ENCODE results near the gene MAP3K7CL. TPM values are rescaled to one million over a fixed set of nuclear protein-coding genes. Genes with fewer than 3 reads are reported as not detected.

The MAP3K7CL gene
- polyA plus RNA-seq, 1 donor (not counting 4 experiments of a cell fraction or from before 2014, with no cell fraction given), result 17.3 TPM

DNA sequence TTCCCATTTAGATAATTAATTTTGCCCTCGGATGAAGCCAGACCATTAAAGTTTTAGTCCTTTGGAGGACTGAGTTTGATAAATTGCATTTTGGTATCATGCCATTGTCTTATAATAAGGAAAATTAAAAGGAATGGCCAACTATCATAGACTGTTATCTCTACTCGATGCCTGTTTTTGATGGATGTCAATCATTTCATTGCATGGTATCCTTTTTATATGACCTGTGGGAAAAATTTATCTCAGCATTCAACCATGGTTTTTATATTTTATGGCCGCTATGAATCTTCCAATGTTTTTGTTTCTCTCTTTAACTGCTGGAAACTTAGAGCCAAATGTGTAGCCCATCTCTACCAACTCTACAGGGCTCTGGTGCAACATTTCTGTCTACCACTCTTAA, 47.1 kb upstream of the MAP3K7CL start:
- dilution Hi-C loops (cut with MboI; ENCODE audit: extremely low pct_ligation_motif_present, low sequenced_read_pairs), result no loop called here
- Histone ChIP-seq H3K4me1 (ENCODE audit: control insufficient read depth, extremely low read depth, insufficient read depth, low read length) (no peaks in the 10 kb centered on the region), H3K4me3 (ENCODE audit: control insufficient read depth in 2 of 3, extremely low read depth in 1 of 3, insufficient read depth in 2 of 3, low read depth in 1 of 3, low read length in 3 of 3) (no peak overlapping the region), H3K36me3 (ENCODE audit: control insufficient read depth in 2 of 2, extremely low read depth in 1 of 2, insufficient read depth in 2 of 2, low read length in 2 of 2) (no peaks in the 10 kb centered on the region), H3K9ac (ENCODE audit: control insufficient read depth, extremely low read depth, insufficient read depth, low read length) (no peak overlapping the region), H3K4me2 (ENCODE audit: control insufficient read depth, extremely low read depth, insufficient read depth, low read depth, low read length) (no peak overlapping the region), H4K20me1 (ENCODE audit: control insufficient read depth, extremely low read depth, insufficient read depth, low read length) (no peaks in the 10 kb centered on the region), H3K27ac (ENCODE audit: control insufficient read depth, insufficient read depth, low read length) (no peak overlapping the region), H2AFZ (ENCODE audit: control insufficient read depth, low read length) (no peak overlapping the region), H3K9me3 (ENCODE audit: control insufficient read depth, low read depth, low read length) (no peaks in the 10 kb centered on the region), H3K79me2 (ENCODE audit: control insufficient read depth, insufficient read depth, low read length) (no peaks in the 10 kb centered on the region), H3K9me1 (ENCODE audit: control insufficient read depth, extremely low read depth, insufficient read depth, low read length) (no peaks in the 10 kb centered on the region), H3K27me3 (ENCODE audit: control insufficient read depth, extremely low read depth, insufficient read depth, low read length) (no peaks in the 10 kb centered on the region)
- no peak for FAIRE-seq
- TF ChIP-seq, protein P1, sequence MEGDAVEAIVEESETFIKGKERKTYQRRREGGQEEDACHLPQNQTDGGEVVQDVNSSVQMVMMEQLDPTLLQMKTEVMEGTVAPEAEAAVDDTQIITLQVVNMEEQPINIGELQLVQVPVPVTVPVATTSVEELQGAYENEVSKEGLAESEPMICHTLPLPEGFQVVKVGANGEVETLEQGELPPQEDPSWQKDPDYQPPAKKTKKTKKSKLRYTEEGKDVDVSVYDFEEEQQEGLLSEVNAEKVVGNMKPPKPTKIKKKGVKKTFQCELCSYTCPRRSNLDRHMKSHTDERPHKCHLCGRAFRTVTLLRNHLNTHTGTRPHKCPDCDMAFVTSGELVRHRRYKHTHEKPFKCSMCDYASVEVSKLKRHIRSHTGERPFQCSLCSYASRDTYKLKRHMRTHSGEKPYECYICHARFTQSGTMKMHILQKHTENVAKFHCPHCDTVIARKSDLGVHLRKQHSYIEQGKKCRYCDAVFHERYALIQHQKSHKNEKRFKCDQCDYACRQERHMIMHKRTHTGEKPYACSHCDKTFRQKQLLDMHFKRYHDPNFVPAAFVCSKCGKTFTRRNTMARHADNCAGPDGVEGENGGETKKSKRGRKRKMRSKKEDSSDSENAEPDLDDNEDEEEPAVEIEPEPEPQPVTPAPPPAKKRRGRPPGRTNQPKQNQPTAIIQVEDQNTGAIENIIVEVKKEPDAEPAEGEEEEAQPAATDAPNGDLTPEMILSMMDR (optimal IDR thresholded peaks at IDR 0.05 in 1 of 3, IDR thresholded peaks at IDR 0.05 in 1 of 3, conservative IDR thresholded peaks at IDR 0.05 in 1 of 3; ENCODE audit: extremely low read depth in 1 of 3, insufficient read depth in 2 of 3, low read length in 3 of 3), result no peak
- no peak for TF ChIP-seq EZH2 (IDR thresholded peaks at IDR 0.05; ENCODE audit: low read length)
- DNase-seq (ENCODE audit: low read depth, low spot score), result no peak

DNA sequence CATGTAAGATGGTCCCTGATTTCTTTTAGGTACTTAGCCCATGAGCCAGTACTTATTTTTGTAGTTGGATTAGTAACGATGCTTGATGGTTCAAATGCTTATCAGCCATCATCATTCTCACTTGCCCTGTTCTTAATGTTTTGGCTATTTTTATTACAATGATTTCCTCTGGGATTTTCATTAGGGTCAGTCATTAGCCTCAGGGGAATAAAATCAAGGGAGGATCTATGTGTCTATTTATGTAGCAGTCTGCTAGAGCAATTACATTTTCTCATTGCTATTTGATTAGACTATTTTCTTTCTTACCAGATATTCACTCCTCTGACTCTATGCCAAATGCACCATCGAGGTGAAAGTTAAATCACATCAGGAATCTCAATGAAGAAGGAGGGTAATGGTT, 46.1 kb upstream of the MAP3K7CL start:
- FAIRE-seq (no peak), DNase-seq (ENCODE audit: low read depth, low spot score) (no peak)
- no peak overlapping the region for H3K4me3 ChIP-seq (ENCODE audit: control insufficient read depth in 2 of 3, extremely low read depth in 1 of 3, insufficient read depth in 2 of 3, low read depth in 1 of 3, low read length in 3 of 3)
- H3K36me3 ChIP-seq (ENCODE audit: control insufficient read depth in 2 of 2, extremely low read depth in 1 of 2, insufficient read depth in 2 of 2, low read length in 2 of 2), result no peaks in the 10 kb centered on the region
- no peaks in the 10 kb centered on the region for H4K20me1 ChIP-seq (ENCODE audit: control insufficient read depth, extremely low read depth, insufficient read depth, low read length)
- no peaks in the 10 kb centered on the region for H3K79me2 ChIP-seq (ENCODE audit: control insufficient read depth, insufficient read depth, low read length)
- no peak overlapping the region for H3K4me2 ChIP-seq (ENCODE audit: control insufficient read depth, extremely low read depth, insufficient read depth, low read depth, low read length)
- no peaks in the 10 kb centered on the region for H3K9me3 ChIP-seq (ENCODE audit: control insufficient read depth, low read depth, low read length)
- no peaks in the 10 kb centered on the region for H3K4me1 ChIP-seq (ENCODE audit: control insufficient read depth, extremely low read depth, insufficient read depth, low read length)
- no peaks in the 10 kb centered on the region for H3K27me3 ChIP-seq (ENCODE audit: control insufficient read depth, extremely low read depth, insufficient read depth, low read length)
- H2AFZ ChIP-seq (ENCODE audit: control insufficient read depth, low read length), result no peak overlapping the region
- TF ChIP-seq EZH2 (IDR thresholded peaks at IDR 0.05; ENCODE audit: low read length), result no peak
- TF ChIP-seq, protein P1 (optimal IDR thresholded peaks at IDR 0.05 in 1 of 3, IDR thresholded peaks at IDR 0.05 in 1 of 3, conservative IDR thresholded peaks at IDR 0.05 in 1 of 3; ENCODE audit: extremely low read depth in 1 of 3, insufficient read depth in 2 of 3, low read length in 3 of 3), result no peak
- dilution Hi-C loops (cut with MboI; ENCODE audit: extremely low pct_ligation_motif_present, low sequenced_read_pairs), result no loop called here
- no peak overlapping the region for H3K9ac ChIP-seq (ENCODE audit: control insufficient read depth, extremely low read depth, insufficient read depth, low read length)
- H3K9me1 ChIP-seq (ENCODE audit: control insufficient read depth, extremely low read depth, insufficient read depth, low read length), result no peaks in the 10 kb centered on the region
- no peak overlapping the region for H3K27ac ChIP-seq (ENCODE audit: control insufficient read depth, insufficient read depth, low read length)

Data from keratinocyte (primary cell).